ENCODE results near the gene ACOT7.

Gene ACOT7

DNA sequence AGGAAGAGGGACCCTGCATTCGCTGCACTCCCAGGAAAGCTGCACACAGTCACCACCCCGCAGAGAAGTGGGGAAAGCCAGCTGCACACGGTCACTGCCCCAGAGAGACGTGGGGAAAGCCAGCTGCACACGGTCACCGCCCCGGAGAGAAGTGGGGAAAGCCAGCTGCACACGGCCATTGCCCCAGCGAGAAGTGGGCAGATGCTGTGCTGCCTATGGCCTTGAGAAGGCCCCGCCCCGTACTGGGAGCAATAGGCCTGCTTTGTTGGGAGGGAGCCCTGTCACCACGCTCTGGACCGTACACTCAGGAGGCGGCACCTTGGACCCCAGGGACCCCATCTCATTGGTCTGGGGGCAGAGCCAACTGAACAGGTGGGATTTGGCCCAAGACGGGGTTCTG, 128.4 kb downstream of the ACOT7 start:
- Histone ChIP-seq H3K9me2 (ENCODE audit: low read depth, low read length) (no peaks in the 10 kb centered on the region), H3K9me3 (ENCODE audit: low read length) (no peaks in the 10 kb centered on the region), H3K4me2 (ENCODE audit: low read length) (no peak overlapping the region), H3K27ac (ENCODE audit: low read depth, low read length, poor library complexity, severe bottlenecking) (no peak overlapping the region), H3K79me2 (ENCODE audit: insufficient read depth, low read length) (no peaks in the 10 kb centered on the region), H3F3A (ENCODE audit: insufficient read depth, low read length) (no peaks in the 10 kb centered on the region), H2AFZ (ENCODE audit: low read length) (no peak overlapping the region), H3K4me3 (ENCODE audit: low read depth, low read length, poor library complexity, severe bottlenecking) (no peak overlapping the region), H4K20me1 (ENCODE audit: insufficient read depth, low read length) (no peaks in the 10 kb centered on the region), H3K36me3 (ENCODE audit: insufficient read depth, low read length) (no peaks in the 10 kb centered on the region), H3K9ac (ENCODE audit: low read length) (no peak overlapping the region), H3K27me3 (ENCODE audit: insufficient read depth, low read length) (peaks cover 8% of the 10 kb centered on the region; the same call in 1 of the 2 replicates), H3K4me1 (ENCODE audit: insufficient read depth, low read length, severe bottlenecking) (peaks cover 3% of the 10 kb centered on the region)
- TF ChIP-seq, protein P1, sequence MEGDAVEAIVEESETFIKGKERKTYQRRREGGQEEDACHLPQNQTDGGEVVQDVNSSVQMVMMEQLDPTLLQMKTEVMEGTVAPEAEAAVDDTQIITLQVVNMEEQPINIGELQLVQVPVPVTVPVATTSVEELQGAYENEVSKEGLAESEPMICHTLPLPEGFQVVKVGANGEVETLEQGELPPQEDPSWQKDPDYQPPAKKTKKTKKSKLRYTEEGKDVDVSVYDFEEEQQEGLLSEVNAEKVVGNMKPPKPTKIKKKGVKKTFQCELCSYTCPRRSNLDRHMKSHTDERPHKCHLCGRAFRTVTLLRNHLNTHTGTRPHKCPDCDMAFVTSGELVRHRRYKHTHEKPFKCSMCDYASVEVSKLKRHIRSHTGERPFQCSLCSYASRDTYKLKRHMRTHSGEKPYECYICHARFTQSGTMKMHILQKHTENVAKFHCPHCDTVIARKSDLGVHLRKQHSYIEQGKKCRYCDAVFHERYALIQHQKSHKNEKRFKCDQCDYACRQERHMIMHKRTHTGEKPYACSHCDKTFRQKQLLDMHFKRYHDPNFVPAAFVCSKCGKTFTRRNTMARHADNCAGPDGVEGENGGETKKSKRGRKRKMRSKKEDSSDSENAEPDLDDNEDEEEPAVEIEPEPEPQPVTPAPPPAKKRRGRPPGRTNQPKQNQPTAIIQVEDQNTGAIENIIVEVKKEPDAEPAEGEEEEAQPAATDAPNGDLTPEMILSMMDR (IDR thresholded peaks at IDR 0.05; ENCODE audit: low read length) = no peak
- no peak for TF ChIP-seq EZH2 (IDR thresholded peaks at IDR 0.05; ENCODE audit: borderline replicate concordance, low read length)

DNA sequence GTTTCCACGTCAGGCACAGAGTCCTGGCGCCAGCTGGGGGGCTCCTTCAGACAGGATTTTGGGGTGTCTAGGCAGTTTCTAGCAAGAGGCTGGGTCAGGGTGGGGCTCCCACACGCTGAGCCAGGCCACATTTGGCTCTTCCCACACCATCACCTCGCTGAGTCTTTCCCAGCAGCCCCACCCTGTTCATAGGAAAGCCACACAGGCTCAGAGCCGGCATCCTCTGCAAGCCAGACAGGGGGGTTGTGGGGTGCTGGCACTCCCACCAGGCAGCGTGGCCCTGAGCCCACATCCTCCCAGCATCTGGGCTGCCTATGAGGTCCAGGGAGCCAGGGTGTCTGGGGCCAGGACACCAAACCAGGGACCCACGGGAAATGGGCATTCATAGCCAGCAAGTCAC, 129.9 kb downstream of the ACOT7 start:
- Histone ChIP-seq H3K4me3 (ENCODE audit: low read depth, low read length, poor library complexity, severe bottlenecking) (no peak overlapping the region), H3K27me3 (ENCODE audit: insufficient read depth, low read length) (peaks cover 8% of the 10 kb centered on the region; the same call in 1 of the 2 replicates), H3K9me2 (ENCODE audit: low read depth, low read length) (no peaks in the 10 kb centered on the region), H3K36me3 (ENCODE audit: insufficient read depth, low read length) (no peaks in the 10 kb centered on the region), H3K4me1 (ENCODE audit: insufficient read depth, low read length, severe bottlenecking) (peaks cover 3% of the 10 kb centered on the region), H3F3A (ENCODE audit: insufficient read depth, low read length) (no peaks in the 10 kb centered on the region), H3K9ac (ENCODE audit: low read length) (no peak overlapping the region), H3K27ac (ENCODE audit: low read depth, low read length, poor library complexity, severe bottlenecking) (no peak overlapping the region), H3K4me2 (ENCODE audit: low read length) (no peak overlapping the region), H4K20me1 (ENCODE audit: insufficient read depth, low read length) (no peaks in the 10 kb centered on the region), H2AFZ (ENCODE audit: low read length) (no peak overlapping the region), H3K79me2 (ENCODE audit: insufficient read depth, low read length) (no peaks in the 10 kb centered on the region), H3K9me3 (ENCODE audit: low read length) (no peaks in the 10 kb centered on the region)
- TF ChIP-seq EZH2 (IDR thresholded peaks at IDR 0.05; ENCODE audit: borderline replicate concordance, low read length) = no peak
- TF ChIP-seq, protein P1 (IDR thresholded peaks at IDR 0.05; ENCODE audit: low read length) = no peak

DNA sequence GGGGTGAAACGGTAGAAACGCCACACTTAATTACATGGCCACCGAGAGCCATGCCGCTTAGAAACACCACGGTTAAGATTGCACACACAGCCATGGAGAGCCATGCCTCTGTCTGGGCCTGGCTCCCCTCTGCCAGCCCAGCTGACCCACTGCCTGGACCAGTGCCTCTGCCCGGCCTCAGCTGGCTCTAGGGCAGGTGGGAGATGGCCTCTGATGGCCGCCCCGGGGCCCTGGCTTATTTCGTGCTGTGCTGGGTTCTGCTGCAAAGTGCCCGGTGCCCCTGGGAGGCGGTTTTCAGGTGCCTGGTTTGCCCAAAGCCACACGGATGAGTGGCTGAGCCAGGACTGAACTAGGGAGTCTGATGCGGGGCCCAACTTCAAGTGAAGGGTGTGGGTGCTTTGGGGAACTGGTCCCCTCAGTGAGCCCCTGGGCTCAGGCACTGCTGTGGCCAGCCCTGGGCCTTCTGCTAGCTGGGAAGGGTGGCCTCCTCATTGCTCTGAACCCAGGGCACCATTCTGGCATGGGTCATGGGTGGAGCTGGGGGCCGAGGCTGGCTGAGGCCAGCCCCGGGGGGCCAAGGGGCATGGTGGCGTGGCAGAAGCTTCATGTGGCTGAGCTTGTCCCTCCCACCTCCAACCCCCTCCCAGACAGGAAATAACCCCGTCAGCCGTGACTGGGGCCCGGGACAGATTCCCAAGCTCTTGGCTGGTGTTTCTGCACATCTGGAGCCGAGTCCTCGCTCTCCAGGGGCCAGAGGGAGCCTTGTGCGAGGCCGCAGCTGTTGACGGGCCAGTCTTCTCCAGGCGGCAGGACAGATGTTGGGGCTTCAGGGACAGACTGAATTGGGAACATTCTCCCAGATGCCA, 130.8 kb downstream of the ACOT7 start:
- Histone ChIP-seq H3K4me2 (ENCODE audit: low read length) (no peak overlapping the region), H2AFZ (ENCODE audit: low read length) (no peak overlapping the region), H3K79me2 (ENCODE audit: insufficient read depth, low read length) (no peaks in the 10 kb centered on the region), H3K9ac (ENCODE audit: low read length) (no peak overlapping the region), H4K20me1 (ENCODE audit: insufficient read depth, low read length) (no peaks in the 10 kb centered on the region), H3K27ac (ENCODE audit: low read depth, low read length, poor library complexity, severe bottlenecking) (no peak overlapping the region), H3K4me1 (ENCODE audit: insufficient read depth, low read length, severe bottlenecking) (peaks cover 3% of the 10 kb centered on the region), H3F3A (ENCODE audit: insufficient read depth, low read length) (no peaks in the 10 kb centered on the region), H3K27me3 (ENCODE audit: insufficient read depth, low read length) (peaks cover 4% of the 10 kb centered on the region; the same call in 1 of the 2 replicates), H3K9me2 (ENCODE audit: low read depth, low read length) (no peaks in the 10 kb centered on the region), H3K36me3 (ENCODE audit: insufficient read depth, low read length) (no peaks in the 10 kb centered on the region), H3K4me3 (ENCODE audit: low read depth, low read length, poor library complexity, severe bottlenecking) (no peak overlapping the region), H3K9me3 (ENCODE audit: low read length) (no peaks in the 10 kb centered on the region)
- TF ChIP-seq EZH2 (IDR thresholded peaks at IDR 0.05; ENCODE audit: borderline replicate concordance, low read length) = no peak
- TF ChIP-seq, protein P1 (IDR thresholded peaks at IDR 0.05; ENCODE audit: low read length) = no peak
